K562 (cell line): ENCODE data around the gene ADIPOR2. TPM values are rescaled to one million over a fixed set of nuclear protein-coding genes. Genes with fewer than 3 reads are reported as not detected.
A peak's percentile ranks its signal among the peaks of the same experiment; 100 is the strongest.
"Not testable (repeated sequence)": the region's sequence is repeated elsewhere in the genome, so short reads cannot be mapped to it uniquely, and the experiment has no call there.

Experiments used
- ATAC-seq: fragments of 200-7000 bp; cut with Tn5 transposase; 3 replicates; pipeline ENCODE4 v1.9.1; 2020; ENCODE audit warnings: moderate library complexity
- BruUV-seq: library from RNA; stranded (reverse); fragments of 400-500 nt; replicated peaks from 2 replicates; lab custom pipeline; 2021; lab: Mats Ljungman, UMichigan
- CTCF ChIA-PET: fragments of 300-600 bp; formaldehyde crosslinking; extraction: SDS; loops from one replicate; lab custom pipeline; 2021; ENCODE audit warnings: low intra/inter-chr PET ratio; lab: Yijun Ruan, JAX
- POLR2A ChIA-PET: fragments of 300-600, 350-650 bp; sonication (Branson Sonifier 250); formaldehyde crosslinking; extraction: SDS; loops from one replicate; lab custom pipeline; 2021; ENCODE audit warnings: antibody characterized with exemption, inconsistent platforms; lab: Yijun Ruan, JAX
- DNase-seq, 4 experiments: peaks; one replicate each; pipeline versions ENCODE4 v3.0.0 to v3.0.0-alpha.2; 2011 to 2018; ENCODE audit warnings: low spot score in 3 of 4, mixed read lengths in 3 of 4; ENCODE audit errors: extremely low read depth in 1 of 4
- FAIRE-seq: peaks from 2 replicates; lab custom pipeline; 2011; peaks lifted over from hg19 to GRCh38; lab: Jason Lieb, UNC
- H2AFZ ChIP-seq: 2 replicates; pipeline ENCODE4 v1.6.0; 2011; ENCODE audit warnings: low read depth, low read length, control low read depth, inconsistent platforms
- H3K27ac ChIP-seq: fragments of 200-600 bp; 3 replicates; pipeline ENCODE4 v1.8.0; 2011; ENCODE audit warnings: low read depth, mild to moderate bottlenecking, control low read depth, inconsistent platforms, low read length, moderate library complexity, mixed read lengths; ENCODE audit errors: extremely low read depth
- H3K27me3 ChIP-seq, 2 experiments: fragments of 300-600 bp in 1 of 2; 2 replicates in 1 of 2; 3 replicates in 1 of 2; pipeline versions ENCODE4 v1.6.0 to v1.8.0; 2011; ENCODE audit warnings: inconsistent platforms in 2 of 2, low read length in 2 of 2, mild to moderate bottlenecking in 1 of 2, mixed read lengths in 1 of 2, moderate library complexity in 1 of 2; ENCODE audit not compliant: control insufficient read depth in 2 of 2, insufficient read depth in 2 of 2
- H3K36me3 ChIP-seq: fragments of 300-600 bp; 3 replicates; pipeline ENCODE4 v1.8.0; 2011; ENCODE audit warnings: mild to moderate bottlenecking, low read length, inconsistent platforms; ENCODE audit not compliant: control insufficient read depth, insufficient read depth
- H3K4me1 ChIP-seq, 2 experiments: fragments of 200-600 bp in 1 of 2; replicated peaks in 1 of 2; 2 replicates in 1 of 2; 3 replicates in 1 of 2; pipeline versions ENCODE4 v1.5.1 to v1.8.0; 2011; ENCODE audit warnings: inconsistent platforms in 2 of 2, low read length in 2 of 2, mild to moderate bottlenecking in 1 of 2, mixed read lengths in 1 of 2, moderate library complexity in 1 of 2; ENCODE audit not compliant: control insufficient read depth in 2 of 2, insufficient read depth in 2 of 2
- H3K4me2 ChIP-seq: 2 replicates; pipeline ENCODE4 v1.6.1; 2011; ENCODE audit warnings: low read length, control low read depth, inconsistent platforms, mixed read lengths; ENCODE audit not compliant: insufficient read depth
- H3K4me3 ChIP-seq: fragments of 200-600 bp; sonication (generic), shearing (Covaris generic); 2 replicates; pipeline ENCODE4 v1.5.1; 2016; ENCODE audit warnings: control low read depth, inconsistent platforms
- H3K79me2 ChIP-seq: fragments of 200-600 bp; 3 replicates; pipeline ENCODE4 v1.8.0; 2011; ENCODE audit warnings: low read length, inconsistent platforms; ENCODE audit not compliant: control insufficient read depth, insufficient read depth
- H3K9ac ChIP-seq, 2 experiments: 2 replicates each; pipeline versions ENCODE4 v1.6.0 to v1.6.1; 2011; ENCODE audit warnings: low read depth in 2 of 2, low read length in 2 of 2, control low read depth in 1 of 2, inconsistent platforms in 1 of 2, mild to moderate bottlenecking in 1 of 2, mixed read lengths in 1 of 2; ENCODE audit not compliant: insufficient read depth in 1 of 2
- H3K9me1 ChIP-seq: one replicate; pipeline ENCODE4 v1.6.0; 2011; ENCODE audit warnings: inconsistent platforms, mild to moderate bottlenecking, low read length, moderate library complexity; ENCODE audit not compliant: control insufficient read depth, insufficient read depth
- H3K9me3 ChIP-seq: replicated peaks from 2 replicates; pipeline ENCODE4 v1.5.1; 2011; ENCODE audit warnings: low read depth, low read length, inconsistent platforms; ENCODE audit not compliant: control insufficient read depth, insufficient read depth
- H4K20me1 ChIP-seq: replicated peaks from 2 replicates; pipeline ENCODE4 v1.6.1; 2011; ENCODE audit warnings: low read length, inconsistent platforms, mixed read lengths; ENCODE audit not compliant: control insufficient read depth, insufficient read depth
- CTCF ChIP-seq, 3 experiments: IDR thresholded peaks in 2 of 3; conservative IDR thresholded peaks in 1 of 3; 2 replicates each; pipeline ENCODE4 v1.5.1; 2011 to 2012; ENCODE audit warnings: low read length in 3 of 3, mild to moderate bottlenecking in 3 of 3, control low read depth in 2 of 3, improper control_type of control experiment in 1 of 3, inconsistent platforms in 1 of 3, low read depth in 1 of 3, mixed read lengths in 1 of 3, moderate library complexity in 1 of 3; ENCODE audit not compliant: insufficient read depth in 2 of 3
- GTF2A2 ChIP-seq: IDR thresholded peaks from 2 replicates; pipeline ENCODE4 v1.6.1; 2016; ENCODE audit warnings: mild to moderate bottlenecking, missing genetic modification characterization, missing compliant biosample characterization
- MTA3 ChIP-seq: fragments of 450-650 bp; formaldehyde crosslinking; IDR thresholded peaks from 2 replicates; pipeline ENCODE4 v1.6.1; 2017; ENCODE audit warnings: mild to moderate bottlenecking, borderline replicate concordance
- ZNF23 ChIP-seq: fragments of 250-450 bp; sonication (Bioruptor Pico); IDR thresholded peaks from 2 replicates; pipeline ENCODE4 v1.4.0; 2020; ENCODE audit warnings: mild to moderate bottlenecking
- ZNF41 ChIP-seq: fragments of 250-450 bp; sonication (Bioruptor Pico); conservative IDR thresholded peaks from 2 replicates; pipeline ENCODE4 v1.4.0; 2020; ENCODE audit warnings: mild to moderate bottlenecking
- WGBS: fragments of 100-300 bp; shearing (Covaris generic); methylation state at CpG from one replicate; pipeline ENCODE4 v1.1.6; 2016; ENCODE audit warnings: low coverage, mixed read lengths; ENCODE audit not compliant: insufficient coverage; ENCODE audit errors: missing lambda C conversion rate; 5-methylcytosine and 5-hydroxymethylcytosine counted together
- in situ Hi-C: fragments of 300-500 bp; cut with MboI; formaldehyde crosslinking; loops from 4 replicates; pipeline ENCODE4 v1.15.0; 2018; ENCODE audit warnings: inconsistent platforms, mixed read lengths
- intact Hi-C: fragments of 100-400 bp; cut with micrococcal nuclease; formaldehyde crosslinking; loops from 2 replicates; pipeline ENCODE4 v1.14.2; 2022
- polyA plus RNA-seq, 8 experiments: library from polyadenylated mRNA; depleted of rRNA in 4 of 8; stranded (reverse) in 5 of 8; unstranded in 3 of 8; fragments of >200 nt; fragmentation: Nextera tagmentation in 2 of 8; fragmentation: Illumina TruSeq in 1 of 8; extraction: Ambion mirVana in 2 of 8; extraction: Trizol in 1 of 8; gene quantifications; 2 replicates each; pipeline versions ENCODE4 v1.2.1 to v1.2.3, GENCODE V29; 2011 to 2014; ENCODE audit warnings: inconsistent platforms in 1 of 8, missing spikeins in 1 of 8
- total RNA-seq, 7 experiments: library from RNA; depleted of rRNA in 6 of 7; stranded (reverse); fragments of >200 nt in 6 of 7; fragmentation: Illumina TruSeq in 2 of 7; extraction: Trizol in 2 of 7; gene quantifications; 2 replicates each; pipeline versions ENCODE4 v1.2.1 to v1.2.3, GENCODE V29; 2011 to 2021; ENCODE audit warnings: low replicate concordance in 1 of 7
- TF ChIP-seq, protein P1 (sequence below), 2 experiments: fragments of 450-650 bp in 1 of 2; sonication (generic) in 1 of 2; formaldehyde crosslinking; conservative IDR thresholded peaks; 2 replicates each; pipeline versions ENCODE4 v1.4.0 to v1.8.1; 2020 to 2022; ENCODE audit warnings: mild to moderate bottlenecking in 1 of 2, missing genetic modification reagents in 1 of 2

The ADIPOR2 gene
- total and polyA plus RNA-seq, 9 of the 15 experiments (the other 6 are each of a cell fraction or from before 2014, with no cell fraction given) = 10.9 to 63.5 (median 46.0) TPM

DNA sequence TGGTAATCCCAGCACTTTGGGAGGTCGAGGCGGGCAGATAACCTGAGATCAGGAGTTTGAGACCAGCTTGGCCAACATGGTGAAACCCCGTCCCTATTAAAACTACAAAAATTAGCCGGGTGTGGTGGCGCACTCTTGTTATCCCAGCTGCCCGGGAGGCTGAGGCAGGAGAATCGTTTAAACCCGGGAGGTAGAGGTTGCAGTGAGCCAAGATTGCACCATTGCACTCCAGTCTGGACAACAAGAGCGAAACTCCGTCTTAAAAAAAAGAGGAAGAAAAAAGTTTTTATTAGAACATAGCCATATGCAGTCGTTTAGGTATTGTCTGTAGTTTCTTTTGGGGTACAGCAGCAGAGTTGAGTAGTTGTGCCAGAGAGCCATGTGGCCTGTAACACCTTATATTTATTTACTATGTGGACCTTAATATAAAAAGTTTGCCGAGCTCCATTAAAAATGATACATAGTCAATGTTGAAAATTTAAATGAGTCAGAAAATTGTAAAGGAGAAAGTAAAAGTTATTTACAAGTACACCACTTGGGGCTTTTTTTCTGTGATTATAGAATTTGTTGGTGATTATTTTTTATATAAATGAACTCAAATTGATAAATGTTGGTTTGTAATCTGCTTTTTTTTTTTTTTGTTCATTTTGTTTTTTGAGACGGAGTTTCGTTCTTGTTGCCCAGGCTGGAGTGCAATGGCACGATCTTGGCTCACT lies 2.2 kb downstream of the ADIPOR2 start:
- Histone ChIP-seq H4K20me1 (peaks cover 35% of the 10 kb centered on the region; the same call in 1 of the 2 replicates), H3K27ac (peak overlapping the region; percentile 35; the same call in 1 of the 3 replicates), H3K27me3 (no peaks in the 10 kb centered on the region), H3K36me3 (peaks cover 23% of the 10 kb centered on the region), H3K9ac (peak overlapping the region; percentile 48 to 94; a peak in 2 of 4 replicates), H3K4me2 (peak overlapping the region; percentile 55), H3K4me3 (peak overlapping the region; percentile 95), H2AFZ (no peak overlapping the region), H3K9me3 (no peaks in the 10 kb centered on the region), H3K9me1 (peaks cover 3% of the 10 kb centered on the region), H3K79me2 (peaks cover 73% of the 10 kb centered on the region), H3K4me1 (peaks cover 1 to 7% of the 10 kb centered on the region in 2 experiments; a peak in 3 of 5 replicates)
- FAIRE-seq = no peak
- ChIA-PET POLR2A (interaction anchor here (0.6 to 1.4 kb wide), 2 partner anchors 13 to 171 kb away, joined by 3 read pairs; no protein-coding TSS in a partner anchor), CTCF (no interaction called here)
- WGBS = 45% methylated on average over 13 of the region's 15 CpGs
- no peak for ATAC-seq
- no peak for TF ChIP-seq MTA3
- no peak for TF ChIP-seq GTF2A2 (tag)
- TF ChIP-seq ZNF41 (CRISPR knock-in tag) = no peak
- TF ChIP-seq, protein P1, sequence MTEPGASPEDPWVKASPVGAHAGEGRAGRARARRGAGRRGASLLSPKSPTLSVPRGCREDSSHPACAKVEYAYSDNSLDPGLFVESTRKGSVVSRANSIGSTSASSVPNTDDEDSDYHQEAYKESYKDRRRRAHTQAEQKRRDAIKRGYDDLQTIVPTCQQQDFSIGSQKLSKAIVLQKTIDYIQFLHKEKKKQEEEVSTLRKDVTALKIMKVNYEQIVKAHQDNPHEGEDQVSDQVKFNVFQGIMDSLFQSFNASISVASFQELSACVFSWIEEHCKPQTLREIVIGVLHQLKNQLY (CRISPR knock-in tag; conservative IDR thresholded peaks at IDR 0.05) = no peak
- no peak for TF ChIP-seq ZNF23
- TF ChIP-seq CTCF (IDR thresholded peaks at IDR 0.05 in 2 of 3, conservative IDR thresholded peaks at IDR 0.05 in 1 of 3; ENCODE audit: insufficient read depth in 2 of 3, low read depth in 1 of 3, low read length in 3 of 3) = no peak
- no peak for DNase-seq
- in situ Hi-C loops = no loop called here
- intact Hi-C loops = no loop called here
- no TSS peak for BruUV-seq

GRCh38 chr12:1695097-1695496 lies 4.2 kb downstream of the ADIPOR2 start:
- H2AFZ ChIP-seq, DNase-seq, BruUV-seq, FAIRE-seq, ATAC-seq, H3K9me1 ChIP-seq, H3K9me3 ChIP-seq, H3K4me2 ChIP-seq, in situ Hi-C loops, H3K27ac ChIP-seq, H3K4me3 ChIP-seq, CTCF ChIA-PET, H3K9ac ChIP-seq, H3K4me1 ChIP-seq, H3K27me3 ChIP-seq, intact Hi-C loops: not testable (repeated sequence)
- Histone ChIP-seq H3K79me2 (peaks cover 91% of the 10 kb centered on the region), H4K20me1 (peaks cover 38% of the 10 kb centered on the region; the same call in 1 of the 2 replicates), H3K36me3 (peaks cover 32% of the 10 kb centered on the region)
- WGBS = 93% methylated on average over 8 of the region's 8 CpGs
- POLR2A ChIA-PET = interaction anchor here (0.8 kb wide), 1 partner anchor 14 kb away, joined by 3 read pairs; no protein-coding TSS in a partner anchor
